HG03558 (cell line): ENCODE measurements around the gene FOXE3.

ENCODE experiments used
- ATAC-seq: cut with Tn5 transposase; IDR thresholded peaks from one replicate; pipeline ENCODE4 v1.9.1; 2021; ENCODE audit warnings: moderate number of reproducible peaks; ENCODE audit not compliant: unreplicated experiment; ENCODE audit errors: extremely low read depth

Gene FOXE3

GRCh38 chr1:47415728-47416318, at the start of gene FOXE3:
TSS of gene FOXE3 (plus strand) at chr1:47416285. CDS start at chr1:47416316, 31 bp downstream.
- ATAC-seq = no peak

DNA sequence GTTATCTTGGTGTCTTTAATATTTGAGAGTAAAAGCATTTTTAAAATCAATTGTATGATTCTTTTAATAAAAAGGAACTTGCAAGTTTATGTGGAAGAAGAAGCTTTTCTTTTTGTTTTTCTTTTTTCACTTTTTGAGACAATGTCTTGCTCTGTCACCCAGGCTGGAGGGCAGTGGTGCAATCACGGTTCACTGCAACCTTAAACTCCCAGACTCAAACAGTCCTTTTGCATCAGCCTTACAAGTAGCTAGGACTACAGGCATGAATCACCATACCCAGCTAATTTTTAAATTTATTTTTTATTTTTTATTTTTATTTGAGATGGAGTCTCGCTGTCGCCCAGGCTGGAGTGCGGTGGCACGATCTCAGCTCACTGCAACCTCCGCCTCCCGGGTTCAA, 48.4 kb upstream of the FOXE3 start:
- no peak for ATAC-seq

DNA sequence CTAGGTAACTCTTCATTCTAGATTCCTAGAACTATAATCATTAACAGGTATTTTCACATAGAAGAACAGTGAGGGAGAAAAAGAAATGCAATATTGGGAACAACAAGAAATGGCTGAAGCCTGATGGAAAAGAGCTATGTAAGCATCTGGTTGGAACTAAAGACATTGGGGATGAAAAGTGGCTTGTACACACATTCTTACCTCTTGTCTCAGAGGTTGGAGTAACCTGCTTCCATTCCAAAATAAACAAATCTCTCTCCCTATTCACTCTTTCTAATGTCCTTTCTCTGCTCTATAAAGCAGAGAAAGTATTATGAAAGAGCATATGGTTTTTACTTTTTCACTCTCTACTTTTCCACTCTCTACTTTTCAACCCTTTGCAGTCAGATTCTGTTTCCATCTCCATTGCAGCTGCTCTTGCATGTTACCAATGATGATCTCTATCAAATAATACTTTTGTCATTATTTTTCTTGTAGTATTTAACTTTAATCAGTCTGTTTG, 45.0 kb upstream of the FOXE3 start:
- no peak for ATAC-seq

- no peak for ATAC-seq
Measured at GRCh38 chr1:47374501-47374900, 41.6 kb upstream of the FOXE3 start.

- no peak for ATAC-seq
Measured at GRCh38 chr1:47378147-47378546, 37.9 kb upstream of the FOXE3 start.

DNA sequence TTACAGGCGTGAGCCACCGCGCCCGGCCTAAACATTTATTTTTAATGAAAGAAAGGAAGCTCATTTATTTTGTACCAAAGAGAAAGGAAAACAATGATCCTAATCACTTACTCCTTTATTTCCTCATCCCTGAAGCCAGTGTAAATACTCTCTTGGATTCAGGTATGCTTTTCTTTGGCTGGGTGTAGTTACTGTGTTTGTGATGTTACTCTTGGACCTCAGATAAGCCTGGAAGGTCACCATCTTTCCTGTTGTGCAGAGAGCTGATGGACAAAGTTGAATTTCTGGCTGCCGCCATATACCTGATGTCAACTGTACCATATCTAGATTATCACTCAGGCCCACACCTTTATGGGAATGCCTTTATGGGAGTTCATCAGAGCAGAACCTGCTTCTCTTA, 35.4 kb upstream of the FOXE3 start:
- ATAC-seq = no peak

- no peak for ATAC-seq
Measured at GRCh38 chr1:47382399-47382983, 33.6 kb upstream of the FOXE3 start.

DNA sequence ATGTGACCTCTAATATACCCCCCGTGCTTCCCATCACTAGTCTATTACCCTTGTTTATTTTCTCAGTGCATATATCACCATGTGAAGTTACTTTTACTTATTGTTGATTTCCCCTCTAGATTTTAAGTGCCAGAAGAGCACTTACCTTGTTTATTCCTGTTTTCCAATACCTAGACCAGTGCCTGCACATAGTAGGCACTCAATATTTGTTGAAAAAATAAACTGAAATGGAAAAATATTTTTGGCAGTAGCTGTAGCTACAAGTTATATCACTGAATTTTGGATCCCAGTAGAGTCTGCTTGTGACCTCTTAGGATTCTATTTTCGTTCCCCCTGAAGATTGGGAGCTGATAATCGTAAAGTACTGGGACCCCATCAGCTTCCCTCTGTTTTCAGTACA, 32.0 kb upstream of the FOXE3 start:
- no peak for ATAC-seq

DNA sequence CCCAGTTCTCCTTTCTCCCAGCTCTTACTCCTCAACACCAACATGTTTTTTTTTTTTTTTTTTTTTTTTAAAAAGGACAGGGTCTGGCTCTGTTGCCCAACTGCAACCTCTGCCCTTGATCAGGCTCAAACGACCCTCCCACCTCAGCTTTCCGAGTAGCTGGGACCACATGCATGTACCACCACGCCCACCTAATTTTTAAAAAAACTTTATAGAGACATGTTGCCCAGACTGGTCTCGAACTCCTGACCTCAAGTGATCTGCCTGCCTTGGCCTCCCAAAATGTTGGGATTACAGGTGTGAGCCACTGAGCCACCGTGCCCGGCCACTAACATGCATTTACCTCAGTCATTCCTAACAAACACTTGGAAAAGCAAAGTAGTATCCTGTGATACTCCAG, 31.1 kb upstream of the FOXE3 start:
- no peak for ATAC-seq

DNA sequence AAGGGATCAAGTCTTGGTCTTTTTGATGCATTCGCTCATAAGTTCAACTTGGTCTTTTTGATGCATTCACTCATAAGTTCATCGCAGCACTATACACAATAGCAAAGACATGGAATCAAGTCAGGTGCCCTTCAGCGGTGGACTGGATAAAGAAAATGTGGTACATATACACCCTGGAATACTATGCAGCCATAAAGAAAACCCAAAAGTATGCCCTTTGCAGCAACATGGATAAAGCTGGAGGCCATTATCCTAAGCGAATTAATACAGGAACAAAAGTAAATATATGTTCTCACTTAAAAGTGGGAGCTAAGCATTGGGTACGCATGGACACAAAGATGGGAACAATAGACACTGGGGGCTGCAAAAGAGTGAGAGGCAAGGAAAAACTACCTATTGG, 29.8 kb upstream of the FOXE3 start:
- ATAC-seq = no peak

- ATAC-seq = no peak
Measured at GRCh38 chr1:47388030-47388890, 27.8 kb upstream of the FOXE3 start.

GRCh38 chr1:47388891-47389238, 27.2 kb upstream of the FOXE3 start:
- no peak for ATAC-seq

DNA sequence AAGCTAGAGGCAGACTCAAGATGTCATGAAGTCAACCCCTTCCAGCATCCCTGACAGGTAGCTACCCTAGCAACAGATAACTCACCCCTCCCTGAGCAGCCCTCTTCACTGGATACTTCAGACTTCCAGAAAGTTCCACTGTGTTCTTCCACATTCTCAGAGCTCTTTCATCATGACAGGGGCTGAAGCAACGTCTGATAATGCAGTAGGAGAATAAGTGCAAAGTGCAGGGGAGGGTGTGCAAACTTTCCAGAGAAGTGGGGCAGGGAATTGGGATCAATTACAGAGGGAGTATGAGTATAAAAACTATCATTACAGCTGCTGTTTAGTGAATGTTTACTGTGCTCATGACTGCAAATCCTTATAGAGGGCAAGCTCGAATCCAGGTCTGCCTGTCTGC, 26.4 kb upstream of the FOXE3 start:
- ATAC-seq = no peak

GRCh38 chr1:47390843-47391242, 25.2 kb upstream of the FOXE3 start:
- ATAC-seq = no peak

GRCh38 chr1:47393141-47393540, 22.9 kb upstream of the FOXE3 start:
- no peak for ATAC-seq

- ATAC-seq = no peak
Measured at GRCh38 chr1:47395433-47395832, 20.7 kb upstream of the FOXE3 start.

DNA sequence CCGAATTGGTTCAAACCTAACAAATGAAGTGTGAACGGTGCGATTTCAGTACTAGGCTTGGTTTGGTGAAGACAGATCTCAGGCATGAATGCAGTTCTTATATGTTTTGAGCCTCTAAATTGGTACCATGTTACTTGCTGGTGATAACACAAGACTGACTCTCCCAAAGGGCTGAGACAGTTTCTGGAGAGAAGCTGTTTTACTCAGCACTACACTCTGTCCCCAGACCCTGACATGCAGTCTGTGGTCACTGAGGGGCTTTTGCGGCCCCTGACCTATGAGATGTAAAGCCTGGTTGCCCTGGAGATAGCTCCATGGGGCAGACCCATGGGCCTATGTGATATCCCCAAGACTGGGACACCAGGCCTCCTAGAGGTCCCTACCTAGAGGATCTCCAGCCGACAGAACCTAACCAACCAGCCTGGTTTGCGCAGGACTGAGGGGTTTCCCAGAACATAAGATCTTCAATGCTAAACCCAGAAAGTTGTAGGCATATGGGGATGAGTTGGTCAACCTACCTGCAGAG, 19.4 kb upstream of the FOXE3 start:
- no peak for ATAC-seq

DNA sequence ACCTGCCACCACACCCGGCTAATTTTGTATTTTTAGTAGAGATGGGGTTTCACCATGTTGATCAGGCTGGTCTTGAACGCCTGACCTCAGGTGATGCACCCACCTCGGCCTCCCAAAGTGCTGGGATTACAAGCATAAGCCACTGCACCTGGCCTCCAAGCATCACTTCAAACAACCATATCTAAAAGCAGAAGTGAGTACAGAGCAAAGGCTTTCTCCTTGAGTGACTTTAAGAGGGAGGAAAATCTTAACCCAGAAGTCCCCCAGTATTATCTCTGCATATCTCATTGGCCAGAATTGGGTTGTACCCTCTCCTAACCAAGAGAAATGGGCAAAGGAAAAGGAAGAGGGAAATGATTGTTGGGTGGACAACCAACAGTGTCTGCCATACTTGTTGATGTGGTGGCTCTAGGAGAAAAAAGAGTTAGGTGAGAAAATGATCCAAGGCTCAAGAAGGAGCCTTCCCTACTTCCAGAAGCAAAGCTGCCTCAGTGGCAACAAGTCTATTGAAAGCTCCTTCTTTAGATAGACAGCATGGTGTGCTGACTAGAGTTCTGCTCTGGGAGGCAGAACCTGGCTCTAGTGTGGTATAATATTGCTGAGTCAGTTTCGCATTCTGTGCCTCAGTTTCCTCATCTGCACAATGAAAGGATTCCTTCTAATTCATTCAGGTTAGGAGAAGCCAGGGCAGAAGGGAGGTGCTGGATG, 16.8 kb upstream of the FOXE3 start:
- ATAC-seq = no peak

DNA sequence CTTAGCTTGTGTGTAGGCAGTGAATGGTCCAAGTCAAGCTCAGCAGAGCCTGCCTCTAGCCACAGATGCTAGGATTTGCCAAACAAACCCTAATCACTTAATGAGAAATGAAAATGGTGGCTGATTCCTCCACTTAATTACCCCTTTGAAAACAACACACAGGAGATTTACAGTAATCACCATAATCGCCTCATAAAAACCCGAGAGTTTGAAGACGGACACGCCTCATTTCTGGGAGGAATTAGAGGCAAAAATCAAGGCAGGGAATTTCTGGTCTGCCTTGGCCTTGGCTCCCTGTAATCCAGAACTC, 16.3 kb upstream of the FOXE3 start:
- no peak for ATAC-seq

DNA sequence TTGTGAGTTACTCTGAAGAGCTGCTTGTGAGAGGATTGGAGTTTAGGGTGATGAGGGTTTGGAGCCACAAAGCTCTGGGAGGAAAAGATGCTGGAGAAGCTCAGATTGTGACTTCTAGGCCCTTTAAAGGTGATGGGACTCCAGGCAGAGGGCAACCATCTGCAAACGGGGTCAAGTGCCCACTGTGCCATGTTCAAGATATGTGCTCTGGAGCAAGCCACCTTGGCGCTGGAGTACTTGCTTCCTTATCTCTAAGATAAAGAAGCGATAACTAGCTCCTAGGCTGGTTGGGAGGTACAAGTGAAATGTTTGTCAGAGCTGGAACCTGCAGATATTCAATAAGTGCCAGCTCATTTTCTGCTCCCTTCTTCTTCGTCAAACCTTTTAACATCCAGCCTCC, 14.3 kb upstream of the FOXE3 start:
- no peak for ATAC-seq

DNA sequence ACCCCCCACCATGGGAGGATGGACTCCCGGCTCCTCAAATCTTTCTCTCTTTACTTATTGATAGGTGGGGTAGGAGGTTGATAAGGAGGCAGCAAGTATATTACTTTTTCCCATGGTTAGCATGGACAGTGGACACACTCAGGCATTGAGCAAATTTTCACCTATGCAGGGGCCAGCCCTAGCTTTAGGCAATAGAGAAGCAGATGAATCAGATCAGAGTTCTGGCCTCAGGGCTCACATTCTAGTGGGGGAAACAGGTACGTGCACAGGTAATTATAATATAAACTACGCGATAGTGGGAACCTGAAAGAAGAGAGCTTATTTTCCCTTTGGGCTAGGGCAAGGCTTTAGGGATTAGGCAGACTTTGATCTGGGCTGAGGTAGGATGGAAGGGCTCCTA, 13.5 kb upstream of the FOXE3 start:
- ATAC-seq = no peak
